CD14-positive monocyte (primary cell): ENCODE data around the gene NUP205. TPM values are rescaled to one million over a fixed set of nuclear protein-coding genes. Genes with fewer than 3 reads are reported as not detected.

ENCODE experiments used
- DNase-seq, 3 donors: peaks; one replicate each; pipeline ENCODE4 v3.0.0-alpha.2; 2011 to 2022
- H2AFZ ChIP-seq: 2 replicates; pipeline ENCODE4 v1.6.0; 2012; ENCODE audit warnings: mild to moderate bottlenecking, low read depth, low read length, inconsistent platforms; ENCODE audit not compliant: insufficient read depth, poor library complexity, severe bottlenecking
- H3K27ac ChIP-seq, 2 donors: 1 replicate in 1 of 2; 2 replicates in 1 of 2; pipeline ENCODE4 v1.5.1; 2012 to 2013; ENCODE audit warnings: low read length in 2 of 2, control low read depth in 1 of 2, inconsistent platforms in 1 of 2, low read depth in 1 of 2, mild to moderate bottlenecking in 1 of 2
- H3K27me3 ChIP-seq, 2 donors: one replicate each; pipeline versions ENCODE4 v1.6.0 to v1.6.1; 2011 to 2013; ENCODE audit warnings: low read length in 2 of 2; ENCODE audit not compliant: control insufficient read depth in 2 of 2, insufficient read depth in 2 of 2
- H3K36me3 ChIP-seq, 2 donors: replicated peaks in 1 of 2; 1 replicate in 1 of 2; 2 replicates in 1 of 2; pipeline versions ENCODE4 v1.5.1 to v1.6.1; 2012 to 2013; ENCODE audit warnings: low read length in 2 of 2, control low read depth in 1 of 2, inconsistent platforms in 1 of 2, mild to moderate bottlenecking in 1 of 2; ENCODE audit not compliant: insufficient read depth in 2 of 2, control insufficient read depth in 1 of 2
- H3K4me1 ChIP-seq, 2 donors: 1 replicate in 1 of 2; 2 replicates in 1 of 2; pipeline versions ENCODE4 v1.5.1 to v1.6.1; 2012 to 2013; ENCODE audit warnings: low read length in 2 of 2, control low read depth in 1 of 2, inconsistent platforms in 1 of 2, mild to moderate bottlenecking in 1 of 2, moderate library complexity in 1 of 2; ENCODE audit not compliant: insufficient read depth in 2 of 2, control insufficient read depth in 1 of 2
- H3K4me2 ChIP-seq: replicated peaks from 2 replicates; pipeline ENCODE3; 2012; ENCODE audit warnings: low read length, moderate library complexity, mild to moderate bottlenecking; ENCODE audit not compliant: poor library complexity, severe bottlenecking; ENCODE audit errors: extremely low read depth
- H3K4me3 ChIP-seq, 3 experiments: fragments of 200-600 bp in 1 of 3; sonication (generic) in 1 of 3; replicated peaks in 1 of 3; 1 replicate in 2 of 3; 2 replicates in 1 of 3; pipeline ENCODE4 v1.5.1; 2011 to 2013; ENCODE audit warnings: low read length in 3 of 3, mild to moderate bottlenecking in 3 of 3, control low read depth in 2 of 3, low read depth in 2 of 3, inconsistent platforms in 1 of 3, moderate library complexity in 1 of 3
- H3K79me2 ChIP-seq: 2 replicates; pipeline ENCODE4 v1.6.0; 2012; ENCODE audit warnings: mild to moderate bottlenecking, control low read depth, inconsistent platforms, low read length, moderate library complexity; ENCODE audit not compliant: insufficient read depth
- H3K9ac ChIP-seq: 2 replicates; pipeline ENCODE4 v1.6.0; 2017; ENCODE audit warnings: low read length, mild to moderate bottlenecking; ENCODE audit not compliant: insufficient read depth, poor library complexity, severe bottlenecking
- H3K9me3 ChIP-seq, 2 donors: replicated peaks in 1 of 2; 1 replicate in 1 of 2; 2 replicates in 1 of 2; pipeline versions ENCODE4 v1.5.1 to v1.6.1; 2012 to 2013; ENCODE audit warnings: low read length in 2 of 2, control low read depth in 1 of 2; ENCODE audit not compliant: control insufficient read depth in 1 of 2, insufficient read depth in 1 of 2
- H4K20me1 ChIP-seq: 2 replicates; pipeline ENCODE4 v1.6.0; 2012; ENCODE audit warnings: mild to moderate bottlenecking, low read length, control low read depth, moderate library complexity; ENCODE audit not compliant: insufficient read depth
- H3K27ac Mint-ChIP-seq, 7 donors: one replicate each; pipeline ENCODE4 v1.8.0; 2020; ENCODE audit warnings: mild to moderate bottlenecking in 7 of 7, mixed read lengths in 7 of 7, moderate library complexity in 6 of 7, inconsistent platforms in 2 of 7
- H3K27me3 Mint-ChIP-seq, 3 donors: one replicate each; pipeline ENCODE4 v1.8.0; 2021 to 2022; ENCODE audit warnings: low read depth in 3 of 3, mild to moderate bottlenecking in 3 of 3, mixed read lengths in 3 of 3, moderate library complexity in 3 of 3, inconsistent platforms in 1 of 3
- H3K36me3 Mint-ChIP-seq, 2 donors: one replicate each; pipeline ENCODE4 v1.8.0; 2020; ENCODE audit warnings: mixed read lengths in 2 of 2, inconsistent platforms in 1 of 2, mild to moderate bottlenecking in 1 of 2
- H3K4me1 Mint-ChIP-seq: one replicate; pipeline ENCODE4 v1.8.0; 2020; ENCODE audit warnings: mild to moderate bottlenecking, mixed read lengths
- H3K4me3 Mint-ChIP-seq, 2 donors: one replicate each; pipeline ENCODE4 v1.8.0; 2020; ENCODE audit warnings: mild to moderate bottlenecking in 2 of 2, mixed read lengths in 2 of 2, moderate library complexity in 1 of 2
- H3K9me3 Mint-ChIP-seq, 7 donors: one replicate each; pipeline ENCODE4 v1.8.0; 2020 to 2022; ENCODE audit warnings: mixed read lengths in 7 of 7, mild to moderate bottlenecking in 6 of 7, moderate library complexity in 6 of 7, inconsistent platforms in 2 of 7
- WGBS: methylation state at CpG from one replicate; pipeline ENCODE4 v1.1.5; 2013; ENCODE audit warnings: missing lambda C conversion rate; ENCODE audit not compliant: insufficient coverage; 5-methylcytosine and 5-hydroxymethylcytosine counted together
- intact Hi-C, 2 donors: fragments of 100-400 bp; cut with micrococcal nuclease; formaldehyde crosslinking; loops; one replicate each; pipeline versions ENCODE4 v1.15.0 to v1.15.1; 2023
- polyA plus RNA-seq, 3 donors: library from polyadenylated mRNA; depleted of rRNA in 1 of 3; unstranded in 2 of 3; stranded (reverse) in 1 of 3; fragments of 300-500 nt in 2 of 3; fragments of >200 nt in 1 of 3; fragmentation: Illumina TruSeq in 2 of 3; gene quantifications; 1 replicate in 2 of 3; 2 replicates in 1 of 3; pipeline ENCODE4 v1.2.3, GENCODE V29; 2012 to 2021
- TF ChIP-seq, protein P1 (sequence below): fragments of 200-600 bp; IDR thresholded peaks from one replicate; pipeline ENCODE4 v1.8.0; 2022; ENCODE audit warnings: antibody characterized with exemption, mild to moderate bottlenecking

NUP205 gene
- polyA plus RNA-seq, 3 donors, result 10.9 to 15.2 (median 13.7) TPM

GRCh38 chr7:135653340-135654080 is 95.8 kb downstream of the NUP205 start:
- H3K36me3 ChIP-seq, result peaks cover 8 to 21% of the 10 kb centered on the region in 2 donors
- Mint-ChIP-seq H3K27ac (peak overlapping the region in 1 of 7 donors; percentile 12), H3K36me3 (peaks cover 17 to 18% of the 10 kb centered on the region in 2 donors), H3K4me1 (peaks cover 4% of the 10 kb centered on the region), H3K9me3 (no peaks in the 10 kb centered on the region), H3K4me3 (no peak overlapping the region), H3K27me3 (no peaks in the 10 kb centered on the region)
- TF ChIP-seq, protein P1, sequence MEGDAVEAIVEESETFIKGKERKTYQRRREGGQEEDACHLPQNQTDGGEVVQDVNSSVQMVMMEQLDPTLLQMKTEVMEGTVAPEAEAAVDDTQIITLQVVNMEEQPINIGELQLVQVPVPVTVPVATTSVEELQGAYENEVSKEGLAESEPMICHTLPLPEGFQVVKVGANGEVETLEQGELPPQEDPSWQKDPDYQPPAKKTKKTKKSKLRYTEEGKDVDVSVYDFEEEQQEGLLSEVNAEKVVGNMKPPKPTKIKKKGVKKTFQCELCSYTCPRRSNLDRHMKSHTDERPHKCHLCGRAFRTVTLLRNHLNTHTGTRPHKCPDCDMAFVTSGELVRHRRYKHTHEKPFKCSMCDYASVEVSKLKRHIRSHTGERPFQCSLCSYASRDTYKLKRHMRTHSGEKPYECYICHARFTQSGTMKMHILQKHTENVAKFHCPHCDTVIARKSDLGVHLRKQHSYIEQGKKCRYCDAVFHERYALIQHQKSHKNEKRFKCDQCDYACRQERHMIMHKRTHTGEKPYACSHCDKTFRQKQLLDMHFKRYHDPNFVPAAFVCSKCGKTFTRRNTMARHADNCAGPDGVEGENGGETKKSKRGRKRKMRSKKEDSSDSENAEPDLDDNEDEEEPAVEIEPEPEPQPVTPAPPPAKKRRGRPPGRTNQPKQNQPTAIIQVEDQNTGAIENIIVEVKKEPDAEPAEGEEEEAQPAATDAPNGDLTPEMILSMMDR, result no peak
- H4K20me1 ChIP-seq, result no peaks in the 10 kb centered on the region
- H3K9me3 ChIP-seq, result no peaks in the 10 kb centered on the region
- H3K79me2 ChIP-seq, result no peaks in the 10 kb centered on the region
- intact Hi-C loops, result no loop called here
- no peak overlapping the region for H3K9ac ChIP-seq
- no peak for DNase-seq
- no peak overlapping the region for H3K4me2 ChIP-seq
- H3K27ac ChIP-seq, result no peak overlapping the region
- H3K27me3 ChIP-seq, result no peaks in the 10 kb centered on the region
- H3K4me1 ChIP-seq, result no peaks in the 10 kb centered on the region
- H2AFZ ChIP-seq, result no peak overlapping the region
- no peak overlapping the region for H3K4me3 ChIP-seq
- 100% methylated on average over 2 of the region's 12 CpGs for WGBS

GRCh38 chr7:135658564-135658963 is 100.8 kb downstream of the NUP205 start:
- intact Hi-C loops, result no loop called here
- no peak for DNase-seq
- no peak overlapping the region for H3K4me2 ChIP-seq
- peaks cover 25 to 30% of the 10 kb centered on the region in 2 donors for H3K4me1 ChIP-seq
- H4K20me1 ChIP-seq, result no peaks in the 10 kb centered on the region
- H2AFZ ChIP-seq, result no peak overlapping the region
- no peaks in the 10 kb centered on the region for H3K36me3 ChIP-seq
- H3K9ac ChIP-seq, result no peak overlapping the region
- H3K79me2 ChIP-seq, result peaks cover 13% of the 10 kb centered on the region
- TF ChIP-seq, protein P1, result no peak
- no peak overlapping the region for H3K4me3 ChIP-seq
- no peaks in the 10 kb centered on the region for H3K9me3 ChIP-seq
- H3K4me3 Mint-ChIP-seq, result no peak overlapping the region
- H3K9me3 Mint-ChIP-seq, result peaks cover 0 to 2% (median 0%) of the 10 kb centered on the region in 7 donors
- no peaks in the 10 kb centered on the region for H3K36me3 Mint-ChIP-seq
- no CpG with 5 or more reads among the region's 5 CpGs for WGBS
- H3K27ac Mint-ChIP-seq, result no peak overlapping the region
- no peaks in the 10 kb centered on the region for H3K27me3 ChIP-seq
- no peaks in the 10 kb centered on the region for H3K27me3 Mint-ChIP-seq
- H3K27ac ChIP-seq, result no peak overlapping the region
- peaks cover 26% of the 10 kb centered on the region for H3K4me1 Mint-ChIP-seq
